Trophoblast cell (in vitro differentiated cells and primary cell): ENCODE measurements around the gene SLC12A9.

Source experiments
- DNase-seq, 2 donors: peaks; one replicate each; pipeline ENCODE4 v3.0.0-alpha.2; 2016
- H2AFZ ChIP-seq: 2 replicates; pipeline ENCODE4 v1.6.1; 2013; ENCODE audit warnings: low read length, moderate library complexity, mild to moderate bottlenecking; ENCODE audit not compliant: insufficient read depth, poor library complexity
- H2AK5ac ChIP-seq: 2 replicates; pipeline ENCODE4 v1.6.1; 2013; ENCODE audit warnings: mild to moderate bottlenecking, low read length
- H2BK120ac ChIP-seq: 2 replicates; pipeline ENCODE4 v1.6.1; 2013; ENCODE audit warnings: low read length, mild to moderate bottlenecking, moderate library complexity; ENCODE audit not compliant: insufficient read depth, poor library complexity
- H2BK12ac ChIP-seq: 2 replicates; pipeline ENCODE4 v1.6.1; 2013; ENCODE audit warnings: mild to moderate bottlenecking, low read length, moderate library complexity
- H2BK5ac ChIP-seq: 2 replicates; pipeline ENCODE4 v1.6.1; 2013; ENCODE audit warnings: low read length, low read depth, moderate library complexity, mild to moderate bottlenecking; ENCODE audit not compliant: poor library complexity
- H3K14ac ChIP-seq: 2 replicates; pipeline ENCODE4 v1.6.1; 2013; ENCODE audit warnings: mild to moderate bottlenecking, low read length
- H3K18ac ChIP-seq: 2 replicates; pipeline ENCODE4 v1.6.1; 2013; ENCODE audit warnings: mild to moderate bottlenecking, low read length
- H3K23ac ChIP-seq: 2 replicates; pipeline ENCODE4 v1.6.1; 2013; ENCODE audit warnings: low read length
- H3K27ac ChIP-seq: 2 replicates; pipeline ENCODE4 v1.5.1; 2013; ENCODE audit warnings: low read depth, mild to moderate bottlenecking, inconsistent platforms, low read length, moderate library complexity
- H3K27me3 ChIP-seq: 2 replicates; pipeline ENCODE4 v1.6.1; 2013; ENCODE audit warnings: inconsistent platforms, mild to moderate bottlenecking, low read length, moderate library complexity; ENCODE audit not compliant: insufficient read depth
- H3K36me3 ChIP-seq, 2 experiments: 1 replicate in 1 of 2; 2 replicates in 1 of 2; pipeline ENCODE4 v1.6.1; 2013; ENCODE audit warnings: low read length in 2 of 2, mild to moderate bottlenecking in 2 of 2, moderate library complexity in 1 of 2; ENCODE audit not compliant: insufficient read depth in 2 of 2, control insufficient read depth in 1 of 2
- H3K4ac ChIP-seq: 2 replicates; pipeline ENCODE4 v1.6.1; 2013; ENCODE audit warnings: low read depth, mild to moderate bottlenecking, low read length, moderate library complexity
- H3K4me1 ChIP-seq, 2 experiments: 1 replicate in 1 of 2; 2 replicates in 1 of 2; pipeline ENCODE4 v1.6.1; 2013; ENCODE audit warnings: low read length in 2 of 2, mild to moderate bottlenecking in 2 of 2, moderate library complexity in 1 of 2; ENCODE audit not compliant: insufficient read depth in 2 of 2, control insufficient read depth in 1 of 2
- H3K4me2 ChIP-seq: 2 replicates; pipeline ENCODE4 v1.6.1; 2013; ENCODE audit warnings: inconsistent platforms, mild to moderate bottlenecking, low read length, moderate library complexity
- H3K4me3 ChIP-seq: 2 replicates; pipeline ENCODE4 v1.5.1; 2013; ENCODE audit warnings: mild to moderate bottlenecking, low read depth, low read length, inconsistent platforms
- H3K79me1 ChIP-seq: one replicate; pipeline ENCODE4 v1.6.1; 2013; ENCODE audit warnings: low read length
- H3K79me2 ChIP-seq: 2 replicates; pipeline ENCODE4 v1.6.1; 2013; ENCODE audit warnings: low read length, mild to moderate bottlenecking; ENCODE audit not compliant: control insufficient read depth, insufficient read depth, poor library complexity
- H3K9ac ChIP-seq: 2 replicates; pipeline ENCODE4 v1.6.1; 2013; ENCODE audit warnings: mild to moderate bottlenecking, low read length
- H3K9me3 ChIP-seq: 2 replicates; pipeline ENCODE4 v1.6.1; 2013; ENCODE audit warnings: low read depth, mild to moderate bottlenecking, control low read depth, inconsistent platforms, low read length; ENCODE audit not compliant: insufficient read depth
- H4K12ac ChIP-seq: 2 replicates; pipeline ENCODE4 v1.6.1; 2013; ENCODE audit warnings: low read depth, mild to moderate bottlenecking, low read length, moderate library complexity
- H4K8ac ChIP-seq: 2 replicates; pipeline ENCODE4 v1.6.1; 2013; ENCODE audit warnings: low read depth, mild to moderate bottlenecking, low read length, moderate library complexity
- H4K91ac ChIP-seq: one replicate; pipeline ENCODE4 v1.6.1; 2013; ENCODE audit warnings: low read depth, mild to moderate bottlenecking, low read length, moderate library complexity
- WGBS: extraction: QIAGEN DNeasy Blood & Tissue Kit; methylation state at CpG from one replicate; pipeline ENCODE4 v1.1.7; 2013; ENCODE audit warnings: missing lambda C conversion rate; ENCODE audit not compliant: insufficient read length, insufficient coverage; ENCODE audit errors: extremely low coverage; 5-methylcytosine and 5-hydroxymethylcytosine counted together

The SLC12A9 gene

GRCh38 chr7:100860702-100861615 is 8.4 kb downstream of the SLC12A9 start:
- H4K8ac ChIP-seq = no peak overlapping the region
- peaks cover 8% of the 10 kb centered on the region for H3K79me1 ChIP-seq
- H3K27me3 ChIP-seq = no peaks in the 10 kb centered on the region
- H2BK120ac ChIP-seq = no peak overlapping the region
- H2AK5ac ChIP-seq = no peak overlapping the region
- H2BK12ac ChIP-seq = no peak overlapping the region
- no peak overlapping the region for H3K27ac ChIP-seq
- H3K9ac ChIP-seq = no peak overlapping the region
- H2AFZ ChIP-seq = no peak overlapping the region
- H3K9me3 ChIP-seq = peaks cover 1% of the 10 kb centered on the region
- no peak overlapping the region for H4K12ac ChIP-seq
- no peak overlapping the region for H3K23ac ChIP-seq
- no peak overlapping the region for H3K4me3 ChIP-seq
- H3K4ac ChIP-seq = no peak overlapping the region
- no peak overlapping the region for H3K14ac ChIP-seq
- H3K36me3 ChIP-seq = peaks cover 38 to 39% of the 10 kb centered on the region in 2 experiments
- H3K79me2 ChIP-seq = no peaks in the 10 kb centered on the region
- peaks cover 12 to 14% of the 10 kb centered on the region in 2 experiments for H3K4me1 ChIP-seq
- no CpG with 5 or more reads among the region's 18 CpGs for WGBS
- no peak overlapping the region for H4K91ac ChIP-seq
- no peak overlapping the region for H3K18ac ChIP-seq
- no peak overlapping the region for H3K4me2 ChIP-seq
- no peak for DNase-seq
- no peak overlapping the region for H2BK5ac ChIP-seq

- Histone ChIP-seq H2BK12ac (no peak overlapping the region), H4K12ac (no peak overlapping the region), H3K27ac (no peak overlapping the region), H3K4me1 (peaks cover 10 to 12% of the 10 kb centered on the region in 2 experiments), H3K79me1 (peaks cover 7% of the 10 kb centered on the region), H3K4me2 (no peak overlapping the region), H3K79me2 (peaks cover 1% of the 10 kb centered on the region), H3K4me3 (no peak overlapping the region), H2BK120ac (no peak overlapping the region), H4K8ac (no peak overlapping the region), H2AFZ (no peak overlapping the region), H3K4ac (no peak overlapping the region), H2BK5ac (no peak overlapping the region), H4K91ac (no peak overlapping the region), H3K23ac (no peak overlapping the region), H3K18ac (no peak overlapping the region), H3K36me3 (peaks cover 38 to 39% of the 10 kb centered on the region in 2 experiments), H3K9ac (no peak overlapping the region), H3K27me3 (no peaks in the 10 kb centered on the region), H3K14ac (no peak overlapping the region), H3K9me3 (peaks cover 1% of the 10 kb centered on the region), H2AK5ac (no peak overlapping the region)
- WGBS = no CpG with 5 or more reads among the region's 14 CpGs
- DNase-seq = no peak
Observed at GRCh38 chr7:100861616-100861985, 9.1 kb downstream of the SLC12A9 start.

GRCh38 chr7:100863406-100863950 is 11.0 kb downstream of the SLC12A9 start:
- no peak overlapping the region for H2AK5ac ChIP-seq
- peaks cover 19% of the 10 kb centered on the region for H3K79me1 ChIP-seq
- no peaks in the 10 kb centered on the region for H3K27me3 ChIP-seq
- peaks cover 7 to 9% of the 10 kb centered on the region in 2 experiments for H3K4me1 ChIP-seq
- no peak overlapping the region for H2BK5ac ChIP-seq
- H4K12ac ChIP-seq = no peak overlapping the region
- H3K9ac ChIP-seq = no peak overlapping the region
- H3K4ac ChIP-seq = no peak overlapping the region
- H2BK120ac ChIP-seq = no peak overlapping the region
- H3K14ac ChIP-seq = no peak overlapping the region
- no peak overlapping the region for H3K27ac ChIP-seq
- peaks cover 39 to 40% of the 10 kb centered on the region in 2 experiments for H3K36me3 ChIP-seq
- H3K18ac ChIP-seq = no peak overlapping the region
- no peak overlapping the region for H3K4me3 ChIP-seq
- no peak overlapping the region for H4K91ac ChIP-seq
- no peak overlapping the region for H3K23ac ChIP-seq
- H3K4me2 ChIP-seq = no peak overlapping the region
- WGBS = no CpG with 5 or more reads among the region's 10 CpGs
- H2BK12ac ChIP-seq = no peak overlapping the region
- H4K8ac ChIP-seq = no peak overlapping the region
- DNase-seq = no peak
- peaks cover 18% of the 10 kb centered on the region for H3K79me2 ChIP-seq
- peaks cover 1% of the 10 kb centered on the region for H3K9me3 ChIP-seq
- H2AFZ ChIP-seq = no peak overlapping the region

- H2AK5ac ChIP-seq = no peak overlapping the region
- H3K27ac ChIP-seq = no peak overlapping the region
- no peak overlapping the region for H4K12ac ChIP-seq
- WGBS = no CpG with 5 or more reads among the region's 12 CpGs
- H2AFZ ChIP-seq = no peak overlapping the region
- H3K36me3 ChIP-seq = peaks cover 36 to 41% of the 10 kb centered on the region in 2 experiments
- H3K9ac ChIP-seq = no peak overlapping the region
- no peak overlapping the region for H2BK5ac ChIP-seq
- no peak overlapping the region for H4K8ac ChIP-seq
- H3K14ac ChIP-seq = no peak overlapping the region
- no peak overlapping the region for H3K4me2 ChIP-seq
- no peaks in the 10 kb centered on the region for H3K27me3 ChIP-seq
- peaks cover 10 to 12% of the 10 kb centered on the region in 2 experiments for H3K4me1 ChIP-seq
- H3K4me3 ChIP-seq = no peak overlapping the region
- peaks cover 1% of the 10 kb centered on the region for H3K9me3 ChIP-seq
- H3K18ac ChIP-seq = no peak overlapping the region
- H3K23ac ChIP-seq = no peak overlapping the region
- H3K79me1 ChIP-seq = peaks cover 22% of the 10 kb centered on the region
- no peak overlapping the region for H3K4ac ChIP-seq
- peaks cover 25% of the 10 kb centered on the region for H3K79me2 ChIP-seq
- DNase-seq = no peak
- H2BK120ac ChIP-seq = no peak overlapping the region
- H2BK12ac ChIP-seq = no peak overlapping the region
- H4K91ac ChIP-seq = no peak overlapping the region
Observed at GRCh38 chr7:100864263-100864845, 11.8 kb downstream of the SLC12A9 start.
